NOMO-1 treated with DMSO at 0.1 percent for 48 hours (cell line): ENCODE results near the gene XIRP1.
A peak's percentile ranks its signal among the peaks of the same experiment; 100 is the strongest.

Experiments
- DNase-seq: peaks from one replicate; lab custom pipeline; 2025; ENCODE audit not compliant: unreplicated experiment; lab: John Stamatoyannopoulos, UW

Gene XIRP1

DNA sequence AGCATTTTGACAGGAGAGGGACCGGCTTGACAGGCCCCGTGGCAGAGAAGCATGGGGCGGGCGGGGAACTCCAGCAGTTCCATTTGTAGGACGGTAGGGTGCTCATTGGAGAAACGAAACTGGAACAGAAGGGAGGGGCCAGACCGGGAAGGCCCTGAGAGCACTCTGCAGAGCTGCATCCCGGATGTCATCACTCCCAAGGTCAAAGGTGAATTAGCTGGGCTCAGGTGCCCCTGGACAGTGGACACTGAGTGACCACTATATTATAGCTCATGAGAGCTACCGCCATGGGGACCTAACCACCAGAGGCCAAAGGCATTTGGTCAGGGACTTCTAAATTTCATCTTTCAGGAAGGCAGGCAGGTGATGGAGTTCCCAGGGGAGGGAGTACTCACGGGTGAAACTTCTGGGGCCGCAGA is 46.3 kb downstream of the XIRP1 start:
- peak; percentile 42 for DNase-seq

DNA sequence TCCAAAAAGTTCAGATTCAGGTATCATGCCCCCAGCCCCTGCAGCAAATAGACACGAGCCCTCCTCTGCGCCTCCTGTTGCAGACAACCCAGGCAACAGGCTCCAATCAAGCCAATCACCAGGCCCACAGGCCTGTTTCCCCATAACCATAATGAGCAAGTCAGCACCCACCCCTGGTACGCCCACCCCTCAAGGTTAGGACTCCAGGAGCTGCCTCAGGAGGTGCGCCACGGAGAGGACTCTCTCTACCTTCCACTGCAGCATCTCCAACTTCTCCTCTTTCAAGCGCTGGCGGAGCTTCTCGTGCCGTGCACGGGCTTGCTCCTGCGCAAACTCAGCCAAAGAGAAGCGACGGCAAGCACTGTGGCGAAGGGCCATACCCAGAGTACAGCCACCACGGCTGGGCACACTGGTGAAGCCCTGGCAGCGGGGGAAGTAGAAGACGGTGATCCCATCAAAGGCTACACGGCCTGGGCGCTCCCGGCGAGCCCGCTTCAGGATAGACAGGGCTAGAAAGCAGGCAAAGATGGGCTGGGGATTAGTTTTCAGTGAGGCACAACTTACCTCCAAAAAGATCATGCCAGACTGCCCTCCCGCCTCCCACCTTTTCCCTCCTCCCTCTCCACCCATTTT is 47.5 kb downstream of the XIRP1 start:
- DNase-seq: no peak

DNA sequence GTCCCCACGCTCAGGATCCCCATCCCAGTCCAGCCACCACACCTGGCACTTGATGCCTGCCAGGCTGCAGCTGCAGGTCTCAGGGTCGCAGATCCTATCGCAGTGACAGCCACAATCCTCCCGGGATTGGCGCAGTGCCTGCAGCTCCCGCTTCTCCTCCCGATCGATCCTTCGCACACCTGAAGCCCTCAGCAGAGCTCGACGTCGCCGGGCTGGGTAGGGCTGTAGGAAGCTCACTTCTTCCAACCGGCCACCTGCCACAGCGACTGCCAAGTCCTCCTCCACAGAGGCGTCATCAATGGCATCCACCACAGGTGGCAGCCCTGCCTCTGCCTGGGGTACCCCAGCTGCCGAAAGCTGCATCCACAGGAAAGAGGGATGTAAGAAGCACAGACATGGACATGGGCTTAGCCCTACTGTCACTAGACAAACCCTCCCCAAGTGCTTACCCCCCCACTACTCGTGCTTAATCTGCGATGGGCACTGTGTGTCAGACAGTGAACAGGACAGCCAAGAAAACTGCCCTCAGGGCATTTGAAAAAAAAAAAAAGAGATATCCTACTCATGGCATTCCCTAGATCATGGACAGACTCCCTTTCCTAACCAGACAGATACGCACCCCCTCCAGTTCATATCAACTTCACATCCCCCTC is 48.2 kb downstream of the XIRP1 start:
- DNase-seq: no peak

- no peak for DNase-seq
Observed at GRCh38 chr3:39143051-39143885, 49.1 kb downstream of the XIRP1 start.

- DNase-seq: no peak
Observed at GRCh38 chr3:39142067-39142466, 50.3 kb downstream of the XIRP1 start.

- peak; percentile 40 for DNase-seq
Observed at GRCh38 chr3:39141171-39141995, 51.0 kb downstream of the XIRP1 start.

- no peak for DNase-seq
Observed at GRCh38 chr3:39140341-39140971, 51.9 kb downstream of the XIRP1 start.

- no peak for DNase-seq
Observed at GRCh38 chr3:39139442-39139841, 53.0 kb downstream of the XIRP1 start.

DNA sequence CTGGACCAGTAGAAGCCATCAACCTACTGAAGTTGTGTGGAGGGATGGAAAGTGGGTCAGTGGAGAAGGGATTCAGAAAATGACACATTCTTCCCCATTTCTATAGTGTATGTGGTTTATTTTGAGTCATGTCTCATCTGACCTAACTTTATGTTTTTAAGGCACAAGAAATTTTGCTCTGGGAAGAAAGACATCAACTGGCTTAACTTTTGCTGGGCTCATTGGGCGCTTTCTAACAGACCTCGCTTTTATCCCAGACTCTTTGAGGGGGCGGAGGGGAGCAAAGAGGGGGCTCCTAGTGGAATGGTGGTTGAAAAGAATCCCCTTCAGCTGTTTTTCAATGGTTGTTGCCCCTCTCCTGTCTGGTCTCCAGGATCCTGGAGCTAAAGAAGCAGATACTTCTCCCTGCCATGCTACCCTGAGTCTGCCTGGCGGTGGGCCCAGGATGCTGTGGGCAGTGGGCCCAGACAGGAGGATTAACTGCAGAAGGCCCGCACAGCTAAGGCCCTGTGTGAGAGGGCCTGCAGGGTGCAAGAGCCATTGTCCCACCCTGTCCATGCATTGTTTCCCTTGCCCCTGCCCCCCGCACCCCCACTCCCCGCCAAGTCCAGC is 53.5 kb downstream of the XIRP1 start:
- no peak for DNase-seq

- no peak for DNase-seq
Observed at GRCh38 chr3:39137991-39138803, 54.2 kb downstream of the XIRP1 start.

DNA sequence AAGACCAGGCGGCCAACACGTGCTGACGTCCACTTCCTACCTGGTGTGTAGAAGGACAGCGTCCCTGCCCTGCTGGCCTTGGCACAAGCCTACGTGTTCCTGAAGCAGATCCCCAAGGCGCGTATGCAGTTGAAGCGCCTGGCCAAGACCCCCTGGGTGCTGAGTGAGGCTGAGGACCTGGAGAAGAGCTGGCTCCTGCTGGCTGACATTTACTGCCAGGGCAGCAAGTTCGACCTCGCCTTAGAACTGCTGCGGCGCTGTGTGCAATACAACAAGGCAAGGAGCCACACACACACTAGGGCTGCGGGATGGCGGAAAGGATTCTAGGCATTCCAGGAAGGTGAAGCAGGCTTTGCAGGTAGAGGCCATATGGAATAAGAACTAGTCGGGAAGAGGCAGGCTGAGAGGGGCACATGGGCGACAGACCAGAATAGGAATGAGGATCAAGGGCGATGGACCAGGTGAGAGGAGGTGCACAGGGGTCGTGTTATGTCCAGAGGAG is 54.9 kb downstream of the XIRP1 start:
- no peak for DNase-seq

DNA sequence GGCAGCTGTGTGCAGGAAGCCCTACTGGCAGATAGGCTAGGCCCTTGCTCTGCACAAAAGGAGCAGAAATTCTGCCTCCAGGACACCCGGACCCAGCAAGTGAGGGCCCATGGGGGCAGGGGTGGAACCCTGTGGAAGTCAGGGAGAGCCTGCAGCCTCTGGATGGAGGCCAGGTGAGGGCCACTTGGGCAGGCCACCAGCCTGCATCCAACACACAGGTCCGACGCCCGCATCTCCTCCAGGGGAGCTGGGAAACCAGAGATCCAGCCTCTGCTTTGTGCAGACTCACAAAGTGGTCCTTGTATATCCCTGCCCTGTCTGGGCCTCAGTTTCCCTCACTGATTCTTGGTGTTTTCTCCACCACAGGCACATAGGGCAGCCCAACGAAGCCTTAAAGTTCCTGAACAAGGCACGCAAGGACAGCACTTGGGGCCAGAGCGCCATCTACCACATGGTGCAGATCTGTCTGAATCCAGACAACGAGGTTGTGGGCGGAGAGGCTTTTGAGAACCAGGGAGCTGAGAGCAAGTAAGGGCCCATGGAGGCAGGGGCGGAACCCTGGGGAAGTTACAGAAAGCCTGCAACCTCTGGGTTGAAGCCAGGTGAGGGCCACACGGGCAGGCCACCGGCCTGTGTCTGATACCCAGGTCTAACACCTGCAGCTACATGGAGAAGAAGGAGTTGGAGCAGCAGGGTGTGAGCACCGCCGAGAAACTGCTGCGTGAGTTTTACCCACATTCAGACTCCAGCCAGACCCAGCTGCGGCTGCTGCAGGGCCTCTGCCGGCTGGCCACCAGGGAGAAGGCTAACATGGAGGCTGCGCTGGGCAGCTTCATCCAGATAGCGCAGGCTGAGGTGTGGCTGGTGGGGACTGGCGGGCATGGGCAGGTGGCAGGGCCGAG is 55.6 kb downstream of the XIRP1 start:
- no peak for DNase-seq

DNA sequence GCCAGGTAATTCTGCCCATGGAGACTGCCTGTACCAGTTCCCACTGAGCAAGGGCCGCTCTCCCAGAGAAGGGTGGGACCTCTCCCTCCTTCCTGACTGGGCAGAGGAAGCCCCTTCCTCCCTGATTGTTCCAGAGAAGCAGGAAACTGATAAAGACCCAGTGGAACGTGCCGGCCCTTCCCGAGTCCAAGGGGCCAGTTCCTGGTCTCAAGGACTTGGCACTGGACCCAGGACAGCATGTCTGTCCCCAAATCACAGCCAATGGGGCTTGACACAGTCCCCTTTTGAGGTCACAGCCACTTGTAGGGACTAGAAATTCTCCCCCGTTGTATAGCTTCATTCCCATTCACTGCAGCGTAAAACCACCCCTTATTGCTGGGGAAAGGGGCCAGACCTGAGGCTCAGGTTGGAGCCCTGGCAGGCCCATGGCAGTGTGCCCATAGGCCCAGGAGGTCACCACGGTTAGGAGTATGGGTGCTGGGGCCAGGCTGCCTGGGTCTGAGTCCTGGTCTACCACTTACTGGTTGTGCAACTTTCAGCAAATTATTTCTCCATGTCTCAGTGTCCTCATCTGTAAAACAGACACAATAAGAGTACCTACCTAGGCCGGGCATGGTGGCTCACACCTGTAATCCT is 57.1 kb downstream of the XIRP1 start:
- no peak for DNase-seq

DNA sequence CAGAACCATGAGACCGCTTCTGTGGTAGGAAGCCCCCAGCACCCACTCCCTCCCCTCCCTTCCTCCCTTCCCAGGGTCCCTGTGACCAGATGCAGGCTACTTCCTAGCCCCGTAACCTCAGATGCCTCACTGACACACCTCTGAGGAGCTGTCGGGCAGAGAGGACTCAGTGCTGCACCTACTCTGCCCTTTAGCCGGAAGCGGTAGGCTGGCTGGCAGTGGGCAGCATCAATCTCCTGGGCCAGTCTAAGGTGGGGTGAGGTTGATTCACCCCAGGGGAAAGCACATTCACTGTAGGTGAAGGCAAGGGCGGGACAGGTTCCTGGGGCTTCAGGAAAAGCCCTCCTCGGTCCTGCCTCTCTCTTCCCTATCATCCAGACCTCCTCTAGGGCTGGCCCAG is 58.1 kb downstream of the XIRP1 start:
- no peak for DNase-seq

DNA sequence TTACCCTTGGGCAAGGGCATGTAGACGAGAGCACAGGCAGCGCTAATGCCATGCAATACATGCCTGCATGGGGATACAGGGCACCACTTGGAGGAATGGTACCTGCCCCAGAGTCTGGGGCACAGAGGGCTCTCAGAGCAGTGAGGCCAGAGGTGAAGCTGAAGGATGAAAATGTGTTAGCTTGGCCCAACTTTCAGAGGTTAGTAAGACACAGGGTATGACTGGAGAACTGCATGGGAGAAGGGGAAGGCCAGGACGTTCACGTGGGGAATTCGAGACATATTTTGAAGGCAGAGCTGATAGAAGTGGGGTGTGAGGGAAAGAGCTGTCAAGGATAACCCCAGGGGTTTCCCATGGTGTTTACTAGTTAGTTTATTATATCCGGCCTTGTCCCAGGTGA is 58.6 kb downstream of the XIRP1 start:
- DNase-seq: no peak
